HCT116 (cell line): Measurements from ENCODE around the gene RPIA. TPM values are rescaled to one million over a fixed set of nuclear protein-coding genes. Genes with fewer than 3 reads are reported as not detected.

Experiments used
- ATAC-seq: fragments of 200-7000 bp; cut with Tn5 transposase; 2 replicates; pipeline ENCODE4 v1.9.1; 2020; ENCODE audit warnings: mild to moderate bottlenecking, moderate library complexity
- BruUV-seq: library from RNA; stranded (reverse); fragments of 400-500 nt; replicated peaks from 2 replicates; lab custom pipeline; 2021; lab: Mats Ljungman, UMichigan
- CTCF ChIA-PET: fragments of 300-600 bp; sonication (Branson Sonifier 250); formaldehyde crosslinking; loops from one replicate; lab custom pipeline; 2021; ENCODE audit warnings: antibody characterized with exemption; lab: Charles Lee
- POLR2A ChIA-PET: fragments of 300-600, 350-600 bp; sonication (Branson Sonifier 250); formaldehyde crosslinking; loops from one replicate; lab custom pipeline; 2021; ENCODE audit warnings: antibody characterized with exemption; lab: Charles Lee
- RAD21 ChIA-PET, 2 experiments: fragments of 300-600 bp; sonication (Branson Sonifier 250); formaldehyde crosslinking; loops; one replicate each; lab custom pipeline; 2023; ENCODE audit warnings: low total read pairs in 2 of 2; ENCODE audit not compliant: uncharacterized antibody in 2 of 2, unreplicated experiment in 2 of 2, low non-redundant PET in 1 of 2; lab: Charles Lee
- DNase-seq: peaks from one replicate; pipeline ENCODE4 v3.0.0-alpha.2; 2010; ENCODE audit warnings: low read depth, low spot score
- H2AFZ ChIP-seq: fragments of 200-600 bp; shearing (Covaris generic), sonication (generic); 2 replicates; pipeline ENCODE4 v1.6.1; 2017; ENCODE audit warnings: low read depth, mixed run types, mixed read lengths, antibody characterized with exemption, low read length; ENCODE audit not compliant: poor library complexity, severe bottlenecking
- H3K27ac ChIP-seq: 2 replicates; pipeline ENCODE4 v1.5.1; 2012; ENCODE audit warnings: low read depth, low read length
- H3K27me3 ChIP-seq: fragments of 200-600 bp; sonication (generic); 2 replicates; pipeline ENCODE4 v1.6.1; 2016; ENCODE audit warnings: mixed run types, low read length, mixed read lengths; ENCODE audit not compliant: insufficient read depth
- H3K36me3 ChIP-seq, 2 experiments: fragments of 200-500 bp in 1 of 2; fragments of 200-600 bp in 1 of 2; sonication (Bioruptor generic) in 1 of 2; sonication (generic) in 1 of 2; 2 replicates each; pipeline versions ENCODE4 v1.5.1 to v1.6.1; 2014 to 2016; ENCODE audit warnings: low read length in 2 of 2, inconsistent platforms in 1 of 2, mixed read lengths in 1 of 2, mixed run types in 1 of 2; ENCODE audit not compliant: insufficient read depth in 2 of 2, control insufficient read depth in 1 of 2
- H3K4me1 ChIP-seq, 2 experiments: fragments of 200-600 bp in 1 of 2; sonication (generic) in 1 of 2; 2 replicates each; pipeline versions ENCODE4 v1.5.1 to v1.6.1; 2012 to 2017; ENCODE audit warnings: low read length in 2 of 2, inconsistent platforms in 1 of 2, mild to moderate bottlenecking in 1 of 2, mixed read lengths in 1 of 2, mixed run types in 1 of 2, moderate library complexity in 1 of 2; ENCODE audit not compliant: insufficient read depth in 2 of 2, control insufficient read depth in 1 of 2
- H3K4me2 ChIP-seq: fragments of 200-600 bp; sonication (generic); 2 replicates; pipeline ENCODE4 v1.6.1; 2017; ENCODE audit warnings: mixed run types, low read length, mixed read lengths
- H3K4me3 ChIP-seq, 2 experiments: fragments of 200-600 bp in 1 of 2; sonication (generic) in 1 of 2; replicated peaks in 1 of 2; 2 replicates each; pipeline ENCODE4 v1.5.1; 2011 to 2016; ENCODE audit warnings: low read length in 2 of 2, control low read depth in 1 of 2, low read depth in 1 of 2, mild to moderate bottlenecking in 1 of 2, mixed read lengths in 1 of 2, mixed run types in 1 of 2
- H3K79me2 ChIP-seq: fragments of 200-600 bp; sonication (generic); 2 replicates; pipeline ENCODE4 v1.6.1; 2017; ENCODE audit warnings: mild to moderate bottlenecking, mixed run types, low read length, moderate library complexity, mixed read lengths; ENCODE audit not compliant: insufficient read depth
- H3K9ac ChIP-seq: fragments of 200-600 bp; sonication (generic); 2 replicates; pipeline ENCODE4 v1.6.1; 2016; ENCODE audit warnings: low read length, mixed read lengths
- H3K9me2 ChIP-seq: fragments of 200-600 bp; sonication (generic), shearing (Covaris generic); 2 replicates; pipeline ENCODE4 v1.6.1; 2017; ENCODE audit warnings: mixed run types, mild to moderate bottlenecking, moderate library complexity; ENCODE audit not compliant: insufficient read depth
- H3K9me3 ChIP-seq, 2 experiments: fragments of 200-500 bp in 1 of 2; fragments of 200-600 bp in 1 of 2; sonication (Bioruptor generic) in 1 of 2; sonication (generic) in 1 of 2; 2 replicates each; pipeline ENCODE4 v1.6.1; 2014 to 2017; ENCODE audit warnings: low read length in 2 of 2, mixed read lengths in 2 of 2, inconsistent platforms in 1 of 2, low read depth in 1 of 2, mild to moderate bottlenecking in 1 of 2, mixed run types in 1 of 2, moderate library complexity in 1 of 2; ENCODE audit not compliant: control insufficient read depth in 1 of 2, insufficient read depth in 1 of 2
- H4K20me1 ChIP-seq: fragments of 200-600 bp; sonication (generic), shearing (Covaris generic); 2 replicates; pipeline ENCODE4 v1.6.1; 2017; ENCODE audit warnings: mixed run types, mild to moderate bottlenecking, moderate library complexity; ENCODE audit not compliant: insufficient read depth
- EZH2phosphoT487 ChIP-seq: fragments of 200-600 bp; IDR thresholded peaks from 2 replicates; pipeline ENCODE4 v1.6.1; 2018; ENCODE audit warnings: antibody characterized with exemption, borderline replicate concordance
- FOSL1 ChIP-seq: IDR thresholded peaks from 2 replicates; pipeline ENCODE4 v1.6.1; 2012; ENCODE audit warnings: low read depth
- POLR2AphosphoS5 ChIP-seq: IDR thresholded peaks from 2 replicates; pipeline ENCODE4 v1.6.1; 2011; ENCODE audit warnings: mild to moderate bottlenecking, low read depth, low read length, moderate library complexity
- ZNF274 ChIP-seq: fragments of 200-500 bp; sonication (Bioruptor generic); IDR thresholded peaks from 2 replicates; pipeline ENCODE4 v1.6.1; 2014; ENCODE audit warnings: mild to moderate bottlenecking, low read depth, low read length, inconsistent platforms
- intact Hi-C: fragments of 100-400 bp; cut with micrococcal nuclease; formaldehyde crosslinking; loops from 2 replicates; pipeline ENCODE4 v1.10.0; 2022
- total RNA-seq: library from RNA; stranded (reverse); gene quantifications from one replicate; pipeline ENCODE4 v1.2.1, GENCODE V29; 2021; ENCODE audit not compliant: unreplicated experiment
- TF ChIP-seq, protein P1 (sequence below): IDR thresholded peaks from 2 replicates; pipeline ENCODE4 v1.6.1; 2012
- TF ChIP-seq, protein P2 (sequence below): IDR thresholded peaks from 2 replicates; pipeline ENCODE4 v1.6.1; 2012; ENCODE audit warnings: low read depth

Gene RPIA
- total RNA-seq, 1 experiment from 2014 or later, result 43.3 TPM

DNA sequence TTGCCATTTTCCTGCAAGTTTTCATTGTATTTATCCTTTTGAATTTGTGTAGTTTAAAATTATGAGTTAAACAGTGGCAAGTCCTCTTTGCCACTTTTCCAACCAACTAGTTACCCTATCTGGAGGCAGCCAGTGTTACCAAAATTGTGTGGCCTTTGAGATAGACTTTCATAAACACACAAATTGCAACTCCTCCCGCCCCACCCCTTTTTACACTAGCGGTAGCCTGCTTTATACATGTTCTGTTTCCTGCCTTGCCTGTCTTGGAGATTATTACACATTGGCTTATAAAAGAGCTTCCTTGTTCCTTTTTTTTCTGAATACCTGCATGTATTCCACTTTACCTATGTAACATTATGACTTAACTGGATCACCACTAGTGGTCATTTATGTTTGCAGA is 56.5 kb downstream of the RPIA start:
- no TSS peak for BruUV-seq
- Histone ChIP-seq H3K36me3 (peaks cover 4 to 24% of the 10 kb centered on the region in 2 experiments; a peak in 3 of 4 replicates), H3K4me3 (no peak overlapping the region)
- POLR2A ChIA-PET, result no interaction called here
- TF ChIP-seq POLR2AphosphoS5 (no peak), ZNF274 (no peak), FOSL1 (no peak)
- TF ChIP-seq, protein P1, sequence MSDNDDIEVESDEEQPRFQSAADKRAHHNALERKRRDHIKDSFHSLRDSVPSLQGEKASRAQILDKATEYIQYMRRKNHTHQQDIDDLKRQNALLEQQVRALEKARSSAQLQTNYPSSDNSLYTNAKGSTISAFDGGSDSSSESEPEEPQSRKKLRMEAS, result no peak
- TF ChIP-seq, all 23 proteins: peak for 0
- no peaks in the 10 kb centered on the region for H3K9me2 ChIP-seq
- H3K27me3 ChIP-seq, result no peaks in the 10 kb centered on the region
- no peaks in the 10 kb centered on the region for H3K9me3 ChIP-seq
- H3K79me2 ChIP-seq, result peaks cover under 1% of the 10 kb centered on the region; the same call in 1 of the 2 replicates
- CTCF ChIA-PET, result no interaction called here
- H3K4me2 ChIP-seq, result no peak overlapping the region
- intact Hi-C loops, result no loop called here
- DNase-seq (no peak), ATAC-seq (no peak)
- no peak overlapping the region for H2AFZ ChIP-seq
- no peak overlapping the region for H3K9ac ChIP-seq
- no peaks in the 10 kb centered on the region for H4K20me1 ChIP-seq
- H3K27ac ChIP-seq, result no peak overlapping the region
- RAD21 ChIA-PET, result no interaction called here
- no peaks in the 10 kb centered on the region for H3K4me1 ChIP-seq

DNA sequence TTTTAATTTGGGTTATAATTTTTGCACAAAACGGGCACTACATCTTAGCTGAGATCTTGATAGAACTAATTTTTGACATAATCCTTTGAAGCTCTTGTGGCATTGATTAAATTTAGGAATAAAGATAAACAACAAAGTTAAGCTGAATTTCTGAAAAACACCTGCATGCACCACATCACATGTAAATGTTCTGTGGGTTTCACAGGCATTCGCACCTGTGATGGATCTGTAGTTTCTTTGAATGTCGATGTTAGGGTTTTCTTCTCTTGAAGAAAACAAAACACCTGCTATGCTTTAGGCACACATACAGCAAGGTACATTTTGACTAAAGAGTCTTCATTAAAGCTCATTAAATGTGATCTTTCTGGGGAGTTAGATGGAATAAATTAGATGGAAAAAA is 60.3 kb downstream of the RPIA start:
- CTCF ChIA-PET, result interaction anchor here (1.4 kb wide), 1 partner anchor 11 kb away, joined by 3 read pairs; no protein-coding TSS in a partner anchor
- ATAC-seq, result no peak

More for the DNA sequence above, 60.3 kb downstream of the RPIA start:
- ChIA-PET RAD21 (no interaction called here), POLR2A (no interaction called here)
- no peak overlapping the region for H3K9ac ChIP-seq
- BruUV-seq, result no TSS peak
- H3K27ac ChIP-seq, result no peak overlapping the region
- no peaks in the 10 kb centered on the region for H3K79me2 ChIP-seq
- peaks cover 4 to 19% of the 10 kb centered on the region in 2 experiments; a peak in 3 of 4 replicates for H3K36me3 ChIP-seq
- H3K9me3 ChIP-seq, result no peaks in the 10 kb centered on the region
- H3K4me3 ChIP-seq, result no peak overlapping the region
- TF ChIP-seq EZH2phosphoT487, result no peak
- TF ChIP-seq, protein P2, sequence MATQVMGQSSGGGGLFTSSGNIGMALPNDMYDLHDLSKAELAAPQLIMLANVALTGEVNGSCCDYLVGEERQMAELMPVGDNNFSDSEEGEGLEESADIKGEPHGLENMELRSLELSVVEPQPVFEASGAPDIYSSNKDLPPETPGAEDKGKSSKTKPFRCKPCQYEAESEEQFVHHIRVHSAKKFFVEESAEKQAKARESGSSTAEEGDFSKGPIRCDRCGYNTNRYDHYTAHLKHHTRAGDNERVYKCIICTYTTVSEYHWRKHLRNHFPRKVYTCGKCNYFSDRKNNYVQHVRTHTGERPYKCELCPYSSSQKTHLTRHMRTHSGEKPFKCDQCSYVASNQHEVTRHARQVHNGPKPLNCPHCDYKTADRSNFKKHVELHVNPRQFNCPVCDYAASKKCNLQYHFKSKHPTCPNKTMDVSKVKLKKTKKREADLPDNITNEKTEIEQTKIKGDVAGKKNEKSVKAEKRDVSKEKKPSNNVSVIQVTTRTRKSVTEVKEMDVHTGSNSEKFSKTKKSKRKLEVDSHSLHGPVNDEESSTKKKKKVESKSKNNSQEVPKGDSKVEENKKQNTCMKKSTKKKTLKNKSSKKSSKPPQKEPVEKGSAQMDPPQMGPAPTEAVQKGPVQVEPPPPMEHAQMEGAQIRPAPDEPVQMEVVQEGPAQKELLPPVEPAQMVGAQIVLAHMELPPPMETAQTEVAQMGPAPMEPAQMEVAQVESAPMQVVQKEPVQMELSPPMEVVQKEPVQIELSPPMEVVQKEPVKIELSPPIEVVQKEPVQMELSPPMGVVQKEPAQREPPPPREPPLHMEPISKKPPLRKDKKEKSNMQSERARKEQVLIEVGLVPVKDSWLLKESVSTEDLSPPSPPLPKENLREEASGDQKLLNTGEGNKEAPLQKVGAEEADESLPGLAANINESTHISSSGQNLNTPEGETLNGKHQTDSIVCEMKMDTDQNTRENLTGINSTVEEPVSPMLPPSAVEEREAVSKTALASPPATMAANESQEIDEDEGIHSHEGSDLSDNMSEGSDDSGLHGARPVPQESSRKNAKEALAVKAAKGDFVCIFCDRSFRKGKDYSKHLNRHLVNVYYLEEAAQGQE, result no peak
- intact Hi-C loops, result no loop called here
- no peaks in the 10 kb centered on the region for H3K9me2 ChIP-seq
- no peaks in the 10 kb centered on the region for H3K27me3 ChIP-seq
- H2AFZ ChIP-seq, result no peak overlapping the region
- DNase-seq, result no peak
- no peak overlapping the region for H3K4me2 ChIP-seq
- H4K20me1 ChIP-seq, result no peaks in the 10 kb centered on the region
- H3K4me1 ChIP-seq, result no peaks in the 10 kb centered on the region
